ENCODE measurements around the gene GFOD1. TPM values are rescaled to one million over a fixed set of nuclear protein-coding genes. Genes with fewer than 3 reads are reported as not detected.
"Not testable (repeated sequence)": the region's sequence is repeated elsewhere in the genome, so short reads cannot be mapped to it uniquely, and the experiment has no call there.

The GFOD1 gene
- total and polyA plus RNA-seq, 9 donors: 1.4 to 9.2 (median 3.7) TPM

- H3K4me1 ChIP-seq (ENCODE audit: insufficient read depth): peaks cover 3% of the 10 kb centered on the region
- no peaks in the 10 kb centered on the region for H3K27me3 ChIP-seq
- H3K4me3 ChIP-seq: no peak overlapping the region
- no peaks in the 10 kb centered on the region for H3K36me3 ChIP-seq
- no peaks in the 10 kb centered on the region for H3K9me3 ChIP-seq
- no peak overlapping the region for H3K27ac ChIP-seq
- no peak for TF ChIP-seq POLR2A (IDR thresholded peaks at IDR 0.05)
- TF ChIP-seq EP300 (IDR thresholded peaks at IDR 0.05): no peak
- no peak for TF ChIP-seq CTCF (IDR thresholded peaks at IDR 0.05)
- intact Hi-C loops (cut with DNase I): no loop called here
- DNase-seq: no peak
- 88 to 91% (median 91%) methylated on average over 7 of the region's 7 CpGs for WGBS, 3 donors
Measured at GRCh38 chr6:13436399-13437217, 50.8 kb downstream of the GFOD1 start.

- no peaks in the 10 kb centered on the region for H3K27me3 ChIP-seq
- TF ChIP-seq EP300 (IDR thresholded peaks at IDR 0.05) (no peak), POLR2A (IDR thresholded peaks at IDR 0.05) (no peak), CTCF (IDR thresholded peaks at IDR 0.05) (no peak)
Measured at GRCh38 chr6:13435477-13436246, 51.7 kb downstream of the GFOD1 start.

GRCh38 chr6:13434777-13435176 is 52.6 kb downstream of the GFOD1 start:
- no peaks in the 10 kb centered on the region for H3K27me3 ChIP-seq
- H3K4me3 ChIP-seq: no peak overlapping the region
- H3K27ac ChIP-seq: no peak overlapping the region
- DNase-seq: no peak
- TF ChIP-seq POLR2A (IDR thresholded peaks at IDR 0.05) (no peak), EP300 (IDR thresholded peaks at IDR 0.05) (no peak), CTCF (IDR thresholded peaks at IDR 0.05) (no peak)
- 93 to 94% (median 93%) methylated on average over 6 of the region's 6 CpGs for WGBS, 3 donors
- no peaks in the 10 kb centered on the region for H3K9me3 ChIP-seq
- no peaks in the 10 kb centered on the region for H3K4me1 ChIP-seq (ENCODE audit: insufficient read depth)
- H3K36me3 ChIP-seq: no peaks in the 10 kb centered on the region
- intact Hi-C loops (cut with DNase I): no loop called here

More at GRCh38 chr6:13435477-13436246, 51.7 kb downstream of the GFOD1 start:
- Histone ChIP-seq H3K4me3 (no peak overlapping the region), H3K27ac (no peak overlapping the region), H3K9me3 (no peaks in the 10 kb centered on the region), H3K36me3 (no peaks in the 10 kb centered on the region), H3K4me1 (ENCODE audit: insufficient read depth) (peaks cover 3% of the 10 kb centered on the region)
- DNase-seq: no peak
- 31 to 51% (median 39%) methylated on average over 4 of the region's 4 CpGs for WGBS, 3 donors
- intact Hi-C loops (cut with DNase I): no loop called here

- H3K27me3 ChIP-seq; H3K9me3 ChIP-seq; intact Hi-C loops (cut with DNase I); DNase-seq; H3K27ac ChIP-seq; H3K36me3 ChIP-seq; H3K4me1 ChIP-seq (ENCODE audit: insufficient read depth); H3K4me3 ChIP-seq: not testable (repeated sequence)
Measured at GRCh38 chr6:13434135-13434775, 53.1 kb downstream of the GFOD1 start.

Measured in ovary (tissue), 9 donors.